Measurements from ENCODE around the gene P2RX1. TPM values are rescaled to one million over a fixed set of nuclear protein-coding genes. Genes with fewer than 3 reads are reported as not detected.

P2RX1 gene
- total RNA-seq, 4 donors from 2014 or later: 0.82 to 11.2 (median 7.0) TPM

GRCh38 chr17:3891626-3892094 is 24.6 kb downstream of the P2RX1 start:
- WGBS, 2 donors (ENCODE audit: low coverage in 1 of 2): 31 to 50% methylated on average over 2 to 12 of the region's 12 CpGs
- no peaks in the 10 kb centered on the region for H3K36me3 ChIP-seq
- H3K27ac ChIP-seq: peak overlapping the region; percentile 86 to 93 (median 90)
- H3K4me1 ChIP-seq: peaks cover 52 to 87% (median 80%) of the 10 kb centered on the region in 4 donors
- no peak for TF ChIP-seq EP300 (IDR thresholded peaks at IDR 0.05; ENCODE audit: low read depth)
- TF ChIP-seq POLR2AphosphoS5 (IDR thresholded peaks at IDR 0.05): no peak
- no peak for TF ChIP-seq POLR2A (IDR thresholded peaks at IDR 0.05)
- TF ChIP-seq, protein P1, sequence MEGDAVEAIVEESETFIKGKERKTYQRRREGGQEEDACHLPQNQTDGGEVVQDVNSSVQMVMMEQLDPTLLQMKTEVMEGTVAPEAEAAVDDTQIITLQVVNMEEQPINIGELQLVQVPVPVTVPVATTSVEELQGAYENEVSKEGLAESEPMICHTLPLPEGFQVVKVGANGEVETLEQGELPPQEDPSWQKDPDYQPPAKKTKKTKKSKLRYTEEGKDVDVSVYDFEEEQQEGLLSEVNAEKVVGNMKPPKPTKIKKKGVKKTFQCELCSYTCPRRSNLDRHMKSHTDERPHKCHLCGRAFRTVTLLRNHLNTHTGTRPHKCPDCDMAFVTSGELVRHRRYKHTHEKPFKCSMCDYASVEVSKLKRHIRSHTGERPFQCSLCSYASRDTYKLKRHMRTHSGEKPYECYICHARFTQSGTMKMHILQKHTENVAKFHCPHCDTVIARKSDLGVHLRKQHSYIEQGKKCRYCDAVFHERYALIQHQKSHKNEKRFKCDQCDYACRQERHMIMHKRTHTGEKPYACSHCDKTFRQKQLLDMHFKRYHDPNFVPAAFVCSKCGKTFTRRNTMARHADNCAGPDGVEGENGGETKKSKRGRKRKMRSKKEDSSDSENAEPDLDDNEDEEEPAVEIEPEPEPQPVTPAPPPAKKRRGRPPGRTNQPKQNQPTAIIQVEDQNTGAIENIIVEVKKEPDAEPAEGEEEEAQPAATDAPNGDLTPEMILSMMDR (IDR thresholded peaks at IDR 0.05): no peak
- no peaks in the 10 kb centered on the region for H3K9me3 ChIP-seq
- peak overlapping the region in 3 of 4 donors; percentile 54 to 67 (median 62) for H3K4me3 ChIP-seq
- no peak for DNase-seq
- H3K27me3 ChIP-seq: no peaks in the 10 kb centered on the region
- in situ Hi-C loops (cut with MboI; ENCODE audit: low pct_ligation_motif_present in 1 of 4, low pct_unique_long_range_greater_than_20kb in 1 of 4, low sequenced_read_pairs in 3 of 4) (no loop called here), intact Hi-C loops (cut with DNase I; ENCODE audit: low total_unique reads) (no loop called here)

DNA sequence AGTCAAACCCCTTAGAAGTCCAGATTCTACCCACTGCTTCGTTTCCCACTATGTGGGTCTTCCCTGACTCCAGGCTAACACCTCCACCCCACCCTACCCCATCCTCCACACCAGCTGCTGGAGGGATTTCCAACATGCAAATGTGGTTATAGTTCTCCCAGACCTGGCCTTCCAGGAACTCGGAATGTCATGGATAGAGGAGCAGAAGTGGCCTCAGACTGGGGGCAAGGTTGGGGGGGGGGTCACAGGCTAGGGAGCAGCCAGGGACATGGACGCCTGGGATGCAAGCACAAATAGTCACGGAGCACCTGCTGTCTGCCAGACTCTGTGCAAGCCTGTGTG is 25.4 kb downstream of the P2RX1 start:
- WGBS, 2 donors (ENCODE audit: low coverage in 1 of 2): 56 to 64% methylated on average over 4 of the region's 4 CpGs

GRCh38 chr17:3890082-3890877 is 26.0 kb downstream of the P2RX1 start:
- no peak overlapping the region for H3K4me3 ChIP-seq
- DNase-seq: peak; percentile 69
- WGBS, 2 donors (ENCODE audit: low coverage in 1 of 2): 56 to 77% methylated on average over 6 to 22 of the region's 22 CpGs
- no peaks in the 10 kb centered on the region for H3K27me3 ChIP-seq
- TF ChIP-seq, protein P1 (IDR thresholded peaks at IDR 0.05): no peak
- TF ChIP-seq EP300 (IDR thresholded peaks at IDR 0.05; ENCODE audit: low read depth) (no peak), POLR2AphosphoS5 (IDR thresholded peaks at IDR 0.05) (peak in 1 of 3 donors; percentile 45)
- in situ Hi-C loops (cut with MboI; ENCODE audit: low pct_ligation_motif_present in 1 of 4, low pct_unique_long_range_greater_than_20kb in 1 of 4, low sequenced_read_pairs in 3 of 4): no loop called here
- intact Hi-C loops (cut with DNase I; ENCODE audit: low total_unique reads): no loop called here
- H3K27ac ChIP-seq: peak overlapping the region; percentile 86 to 93 (median 90)
- H3K36me3 ChIP-seq: no peaks in the 10 kb centered on the region
- H3K9me3 ChIP-seq: no peaks in the 10 kb centered on the region
- peaks cover 45 to 85% (median 75%) of the 10 kb centered on the region in 4 donors for H3K4me1 ChIP-seq

More for the DNA sequence above, 25.4 kb downstream of the P2RX1 start:
- no peaks in the 10 kb centered on the region for H3K36me3 ChIP-seq
- TF ChIP-seq EP300 (IDR thresholded peaks at IDR 0.05; ENCODE audit: low read depth) (no peak), POLR2AphosphoS5 (IDR thresholded peaks at IDR 0.05) (no peak), POLR2A (IDR thresholded peaks at IDR 0.05) (no peak)
- TF ChIP-seq, protein P1 (IDR thresholded peaks at IDR 0.05): no peak
- intact Hi-C loops (cut with DNase I; ENCODE audit: low total_unique reads) (no loop called here), in situ Hi-C loops (cut with MboI; ENCODE audit: low pct_ligation_motif_present in 1 of 4, low pct_unique_long_range_greater_than_20kb in 1 of 4, low sequenced_read_pairs in 3 of 4) (no loop called here)
- no peaks in the 10 kb centered on the region for H3K27me3 ChIP-seq
- no peak for DNase-seq
- peaks cover 50 to 91% (median 80%) of the 10 kb centered on the region in 4 donors for H3K4me1 ChIP-seq
- H3K4me3 ChIP-seq: no peak overlapping the region
- no peaks in the 10 kb centered on the region for H3K9me3 ChIP-seq
- H3K27ac ChIP-seq: peak overlapping the region; percentile 86 to 93 (median 90)

DNA sequence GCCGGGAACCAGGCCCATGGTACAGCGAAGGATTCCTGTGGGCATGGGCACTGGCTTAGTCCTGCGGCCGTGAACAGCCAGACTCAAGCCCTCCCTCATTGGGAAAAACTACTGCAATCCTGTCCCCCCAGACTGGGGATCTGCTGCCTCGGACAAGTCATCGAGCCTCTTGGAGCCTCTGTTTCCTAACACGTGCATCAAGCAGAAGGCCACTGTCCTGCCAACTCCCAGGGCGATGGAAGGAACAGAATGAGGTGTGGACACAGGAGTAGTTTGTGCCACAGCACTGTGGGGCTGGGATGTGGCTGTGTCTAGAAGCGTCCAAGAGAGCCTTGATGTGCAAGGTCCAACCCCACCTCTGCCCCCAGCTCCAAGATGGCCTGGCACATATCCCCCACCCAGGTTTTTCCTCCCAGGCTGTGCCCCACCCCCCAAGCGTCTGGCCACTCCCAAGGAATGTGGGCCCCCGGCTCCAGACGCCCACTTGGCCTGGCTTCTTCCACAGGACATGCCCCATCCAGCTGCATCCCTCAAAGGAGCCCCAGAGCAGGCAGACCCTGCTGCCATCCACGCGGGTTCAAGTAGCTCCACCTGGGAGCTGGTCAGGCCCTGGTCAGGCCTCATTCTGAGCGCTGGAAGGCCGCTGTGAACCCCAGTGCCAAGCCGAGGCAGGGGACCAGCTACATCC is 26.8 kb downstream of the P2RX1 start:
- DNase-seq: no peak

More for the DNA sequence above, 26.8 kb downstream of the P2RX1 start:
- Histone ChIP-seq H3K4me1 (peaks cover 40 to 79% (median 68%) of the 10 kb centered on the region in 4 donors), H3K4me3 (no peak overlapping the region), H3K36me3 (no peaks in the 10 kb centered on the region), H3K9me3 (no peaks in the 10 kb centered on the region), H3K27ac (peak overlapping the region; percentile 86 to 93 (median 90)), H3K27me3 (no peaks in the 10 kb centered on the region)
- 70% methylated on average over 15 of the region's 17 CpGs; no CpG with 5 or more reads in 1 of the 2 donors for WGBS, 2 donors (ENCODE audit: low coverage in 1 of 2)
- in situ Hi-C loops (cut with MboI; ENCODE audit: low pct_ligation_motif_present in 1 of 4, low pct_unique_long_range_greater_than_20kb in 1 of 4, low sequenced_read_pairs in 3 of 4): no loop called here
- intact Hi-C loops (cut with DNase I; ENCODE audit: low total_unique reads): no loop called here
- no peak for TF ChIP-seq EP300 (IDR thresholded peaks at IDR 0.05; ENCODE audit: low read depth)
- TF ChIP-seq POLR2AphosphoS5 (IDR thresholded peaks at IDR 0.05): no peak
- TF ChIP-seq, protein P1 (IDR thresholded peaks at IDR 0.05): no peak
- TF ChIP-seq POLR2A (IDR thresholded peaks at IDR 0.05): no peak
